NCI-H69 (cell line): ENCODE measurements around the gene KCND3.
"Not testable (repeated sequence)": the region's sequence is repeated elsewhere in the genome, so short reads cannot be mapped to it uniquely, and the experiment has no call there.

Source experiments
- DNase-seq: peaks from one replicate; lab custom pipeline; 2025; lab: John Stamatoyannopoulos, UW

The KCND3 gene

DNA sequence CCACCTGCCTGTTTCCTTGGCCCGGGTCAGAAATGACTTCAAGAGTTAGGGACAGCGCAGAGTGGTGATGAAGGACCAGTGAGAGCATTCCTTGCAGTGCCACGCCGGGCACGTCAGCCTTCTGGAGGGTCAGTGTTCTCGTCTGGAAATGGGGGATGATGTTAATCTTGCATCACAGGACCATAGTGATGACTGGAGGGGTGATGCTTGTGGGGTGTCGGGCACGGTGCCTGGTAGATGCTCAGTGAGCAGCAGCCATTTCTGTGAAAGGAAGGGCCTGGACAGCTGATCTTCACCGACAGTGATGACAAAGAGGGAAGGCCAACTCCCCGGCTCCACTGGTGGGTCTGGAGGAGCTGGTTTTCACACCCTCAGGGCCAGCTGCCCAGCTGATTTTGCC lies 177.6 kb downstream of the KCND3 start:
- no peak for DNase-seq

- no peak for DNase-seq
These were observed 184.2 kb downstream of the KCND3 start for GRCh38 chr1:111805251-111805650.

- DNase-seq = peak; percentile 52
These were observed 184.7 kb downstream of the KCND3 start for GRCh38 chr1:111804776-111805175.

GRCh38 chr1:111803951-111804350 lies 185.5 kb downstream of the KCND3 start:
- peak; percentile 55 for DNase-seq

DNA sequence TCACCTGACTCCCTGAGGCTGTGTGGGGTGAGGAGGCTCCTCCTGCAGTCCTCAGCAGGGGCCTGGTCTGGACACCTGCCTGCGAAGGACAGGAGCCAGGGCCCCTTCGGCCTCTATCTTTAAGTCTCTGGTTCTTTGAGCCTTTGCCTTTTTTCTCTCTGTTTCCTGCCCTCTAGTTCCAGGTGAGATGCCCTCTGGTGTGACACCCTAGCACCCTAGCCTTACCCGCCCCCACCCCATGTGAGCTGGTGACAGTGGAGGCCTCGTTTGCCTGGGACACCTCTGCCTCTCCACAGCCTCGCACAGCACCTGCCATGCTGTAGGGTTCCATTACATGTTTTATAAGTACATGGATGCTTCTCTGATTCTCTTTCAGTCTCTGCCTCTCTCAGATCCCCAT lies 186.5 kb downstream of the KCND3 start:
- no peak for DNase-seq

DNA sequence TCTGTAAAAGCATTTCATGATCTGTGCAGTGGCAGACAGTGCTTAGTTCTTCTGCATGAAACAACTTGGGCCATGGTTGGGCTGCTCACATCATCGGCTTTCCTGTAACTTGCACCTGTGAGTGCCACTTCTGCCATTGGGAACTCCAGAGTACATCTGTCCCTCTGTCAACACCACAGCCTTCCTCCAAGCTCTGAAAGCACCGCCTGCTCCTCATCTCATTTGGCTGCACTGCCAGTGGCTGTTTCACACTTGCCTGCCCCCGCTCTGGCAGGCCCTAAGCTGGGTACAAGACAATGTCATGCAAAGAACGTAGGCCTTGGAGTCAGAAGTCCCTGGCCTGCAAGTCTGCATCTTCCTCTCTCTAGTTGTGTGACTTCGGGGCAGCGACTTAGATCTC lies 187.4 kb downstream of the KCND3 start:
- no peak for DNase-seq

DNA sequence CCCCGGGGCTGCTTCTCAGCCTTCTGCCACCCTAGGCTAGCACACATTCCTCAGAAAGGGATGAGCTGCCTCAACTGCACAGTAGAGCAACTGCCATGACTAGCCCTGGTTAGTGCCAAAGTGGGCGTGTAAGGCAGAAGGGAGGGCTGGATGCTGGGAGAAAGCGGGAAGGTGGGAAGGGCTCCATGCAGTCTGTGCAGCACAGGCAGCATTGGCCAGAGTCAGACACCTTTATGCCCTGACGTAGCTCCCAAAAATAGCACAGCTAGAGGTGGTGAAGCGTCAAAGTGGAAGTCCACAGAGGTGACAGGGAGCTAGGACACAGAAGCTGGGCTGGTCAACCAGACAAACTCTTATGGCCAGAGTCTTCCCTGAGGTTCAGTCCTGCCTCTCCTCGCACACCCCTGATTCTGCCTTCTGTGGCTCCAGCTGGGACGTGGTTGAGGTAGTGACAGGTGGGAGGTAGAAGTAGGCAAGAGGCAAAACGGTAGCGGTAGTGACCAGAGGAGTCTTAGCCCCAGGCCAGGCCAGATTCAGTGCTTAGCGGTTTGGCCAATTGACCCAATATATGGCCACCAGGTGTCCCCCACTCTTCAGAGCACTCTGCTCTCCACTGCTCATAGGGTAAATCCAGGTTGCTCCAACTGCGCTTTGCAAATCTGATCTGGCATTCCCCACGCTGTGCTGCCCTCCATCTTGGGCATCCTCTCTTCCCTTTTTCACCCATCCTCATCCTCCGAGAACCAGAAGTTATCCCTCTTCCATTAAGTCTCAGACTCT lies 188.2 kb downstream of the KCND3 start:
- DNase-seq = peak; percentile 2

GRCh38 chr1:111799722-111800121 lies 189.7 kb downstream of the KCND3 start:
- DNase-seq = not testable (repeated sequence)

DNA sequence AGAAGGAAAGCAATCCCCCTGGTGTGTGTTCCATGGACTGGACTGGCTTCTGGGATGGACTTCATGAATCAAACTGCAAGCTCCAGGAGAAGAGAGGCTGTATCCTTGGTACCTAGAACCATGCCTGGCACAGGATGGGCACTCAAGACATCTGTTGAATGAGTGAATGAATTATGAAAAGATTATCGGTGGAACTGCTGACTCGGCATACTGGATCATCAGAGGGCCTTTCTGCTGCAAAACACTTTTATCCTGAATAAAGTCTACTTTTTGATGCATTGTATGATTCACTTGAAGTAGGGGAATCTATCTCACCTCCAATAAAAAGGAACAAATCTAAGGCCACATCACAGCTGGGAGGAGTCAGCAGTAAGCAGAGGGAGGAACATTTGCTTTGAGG lies 190.9 kb downstream of the KCND3 start:
- DNase-seq = no peak

DNA sequence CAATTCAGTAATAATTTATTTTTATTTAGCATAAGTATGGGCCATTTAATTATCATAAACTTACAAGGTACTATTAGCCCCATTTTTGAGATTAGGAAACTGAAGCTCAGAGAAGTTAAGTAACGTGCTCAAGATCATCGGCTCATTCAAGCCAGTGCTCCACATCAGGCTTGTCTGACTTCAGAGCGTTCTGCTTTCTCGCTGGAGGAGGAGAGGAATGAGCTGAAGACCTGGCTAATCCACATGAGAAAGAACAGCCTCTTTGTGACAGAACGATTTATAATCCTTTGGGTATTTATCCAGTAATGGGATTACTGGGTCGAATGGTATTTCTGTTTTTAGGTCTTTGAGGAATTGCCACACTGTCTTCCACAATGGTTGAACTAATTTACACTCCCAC lies 194.1 kb downstream of the KCND3 start:
- no peak for DNase-seq

DNA sequence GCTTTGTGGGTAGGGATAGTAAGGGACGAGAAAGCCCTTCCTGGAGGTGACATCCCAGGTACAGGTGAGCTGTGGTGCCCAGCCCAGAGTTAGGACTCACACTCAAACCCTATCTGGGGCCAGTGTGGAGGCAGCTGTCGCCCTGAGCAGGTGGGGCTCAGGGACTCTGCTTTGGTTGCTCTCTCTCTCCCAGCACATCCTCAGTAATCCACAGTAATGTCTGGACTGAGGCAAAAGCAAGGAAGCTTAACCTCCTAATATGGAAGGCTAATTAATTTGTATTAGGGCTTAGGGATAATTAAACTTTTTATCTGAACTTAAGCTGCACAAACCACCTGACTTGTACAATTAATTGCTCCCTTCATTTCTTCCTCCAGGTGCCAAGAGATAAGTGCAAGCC lies 195.5 kb downstream of the KCND3 start:
- no peak for DNase-seq

DNA sequence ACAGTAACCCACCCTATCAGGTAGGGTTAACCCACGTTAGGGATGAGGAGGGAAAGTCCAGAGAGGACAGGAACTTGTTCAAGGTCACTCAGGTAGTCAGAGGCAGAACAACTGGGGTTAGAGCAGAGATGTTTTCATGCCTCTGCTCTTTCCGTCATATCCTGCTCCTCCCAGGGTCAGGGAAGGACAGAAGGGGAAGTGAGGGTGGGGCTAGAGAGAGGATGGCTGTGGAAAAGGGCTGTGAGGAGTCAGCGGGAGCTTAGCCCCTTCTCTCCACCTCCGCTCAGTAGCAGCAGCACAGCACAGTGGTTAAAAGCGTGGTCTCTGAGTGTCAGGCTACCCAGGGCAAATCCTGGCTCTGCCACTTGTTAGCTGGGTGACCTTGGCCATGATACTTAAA lies 197.2 kb downstream of the KCND3 start:
- no peak for DNase-seq

GRCh38 chr1:111791776-111792175 lies 197.7 kb downstream of the KCND3 start:
- DNase-seq = no peak

GRCh38 chr1:111789666-111790316 lies 199.7 kb downstream of the KCND3 start:
- DNase-seq = no peak

DNA sequence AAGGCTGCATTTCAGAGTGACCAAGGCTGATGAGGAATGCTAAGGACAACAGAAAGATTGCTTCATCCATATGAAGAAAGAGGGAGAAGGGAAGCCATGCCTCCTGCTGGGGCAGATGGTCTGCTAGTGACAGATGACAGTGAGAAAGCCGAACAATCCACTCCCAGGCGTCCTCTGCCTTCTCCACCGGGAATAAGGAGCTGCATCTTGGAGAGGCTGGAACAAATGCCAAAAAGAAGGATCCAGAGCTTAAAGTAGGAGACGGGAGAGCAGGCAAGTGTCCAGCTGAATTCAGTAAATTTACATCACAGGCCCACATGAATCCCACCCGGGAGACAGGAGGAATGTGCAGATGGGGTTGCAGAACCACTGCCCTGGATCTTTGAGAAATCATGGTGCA lies 200.3 kb downstream of the KCND3 start:
- DNase-seq = no peak

- DNase-seq = no peak
These were observed 202.7 kb downstream of the KCND3 start for GRCh38 chr1:111786669-111787207.

DNA sequence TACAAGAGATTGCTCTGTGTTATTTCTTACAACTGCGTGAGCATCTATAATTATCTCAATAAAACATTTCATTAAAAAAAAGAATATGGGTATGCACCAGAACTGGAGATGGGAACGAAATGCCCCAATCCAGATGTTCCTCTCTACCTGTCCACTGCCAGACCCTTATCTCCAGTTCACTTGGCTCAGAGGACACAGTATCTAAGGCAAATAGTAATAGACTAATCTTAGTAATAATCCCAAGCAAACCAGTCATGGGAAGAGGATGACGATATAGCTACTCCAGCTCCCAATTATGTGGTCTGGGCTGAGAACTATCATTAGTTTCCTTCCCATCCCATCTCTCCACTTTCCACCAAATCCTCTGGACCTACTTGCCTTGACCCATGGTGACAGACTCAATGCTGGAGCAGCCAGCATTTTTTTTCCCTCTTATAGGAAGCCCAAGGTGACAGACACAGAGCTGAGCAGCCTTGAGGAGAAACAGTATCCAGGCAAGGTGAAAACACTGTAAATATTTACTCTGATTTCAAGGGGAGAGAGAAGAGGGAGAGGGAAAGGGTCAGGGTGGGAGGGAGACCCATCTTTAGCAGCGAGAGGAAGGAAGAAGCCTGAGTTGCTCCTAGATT lies 205.1 kb downstream of the KCND3 start:
- DNase-seq = no peak

DNA sequence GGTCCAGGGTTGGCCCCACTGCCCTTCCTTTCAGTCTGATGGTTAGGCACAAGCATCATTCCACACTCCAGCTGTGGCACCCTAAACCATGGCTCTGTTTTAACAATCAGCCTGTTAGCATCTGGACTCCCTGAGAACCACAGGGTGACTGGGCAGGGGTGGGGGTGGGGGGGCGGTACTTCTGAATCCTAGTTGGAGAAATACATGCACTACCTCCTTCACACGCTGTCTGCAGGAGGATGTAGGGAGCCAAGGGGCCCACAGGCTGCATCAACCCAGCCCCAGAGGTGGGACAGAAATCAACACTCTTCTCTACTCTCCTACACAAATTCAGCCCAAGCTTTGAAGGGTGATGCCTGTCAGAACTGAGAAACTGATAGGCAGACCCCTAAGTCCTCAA lies 209.9 kb downstream of the KCND3 start:
- no peak for DNase-seq

GRCh38 chr1:111778541-111779051 lies 210.9 kb downstream of the KCND3 start:
- DNase-seq = no peak

GRCh38 chr1:111778066-111778465 lies 211.4 kb downstream of the KCND3 start:
- DNase-seq = no peak

DNA sequence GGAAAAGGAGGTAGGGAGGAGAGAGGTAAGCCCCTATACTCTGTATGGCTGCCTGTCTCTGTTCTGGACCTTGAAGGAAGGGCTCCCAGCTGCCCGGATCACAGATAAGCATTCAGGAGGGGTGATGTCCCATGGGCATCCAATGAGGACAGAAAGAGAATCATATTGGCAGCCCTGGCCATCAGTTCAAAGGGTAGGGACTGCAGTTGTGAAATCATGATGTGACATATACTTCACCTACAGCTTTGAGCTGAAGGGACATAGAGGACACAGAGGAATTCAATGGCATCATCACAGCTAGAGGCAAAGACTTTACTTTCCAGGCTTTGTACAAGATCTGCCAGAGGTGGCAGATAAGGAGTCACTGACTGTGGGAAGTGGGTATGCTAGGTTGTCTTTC lies 212.2 kb downstream of the KCND3 start:
- DNase-seq = no peak

GRCh38 chr1:111776861-111777260 lies 212.6 kb downstream of the KCND3 start:
- DNase-seq = no peak

- no peak for DNase-seq
These were observed 213.1 kb downstream of the KCND3 start for GRCh38 chr1:111776391-111776790.
